8988T (cell line): Measurements from ENCODE around the gene TAF1L.

Source experiments
- DNase-seq: peaks from one replicate; pipeline ENCODE4 v3.0.0; 2011

The TAF1L gene

GRCh38 chr9:32590476-32590875, 45.0 kb downstream of the TAF1L start:
- DNase-seq = no peak

DNA sequence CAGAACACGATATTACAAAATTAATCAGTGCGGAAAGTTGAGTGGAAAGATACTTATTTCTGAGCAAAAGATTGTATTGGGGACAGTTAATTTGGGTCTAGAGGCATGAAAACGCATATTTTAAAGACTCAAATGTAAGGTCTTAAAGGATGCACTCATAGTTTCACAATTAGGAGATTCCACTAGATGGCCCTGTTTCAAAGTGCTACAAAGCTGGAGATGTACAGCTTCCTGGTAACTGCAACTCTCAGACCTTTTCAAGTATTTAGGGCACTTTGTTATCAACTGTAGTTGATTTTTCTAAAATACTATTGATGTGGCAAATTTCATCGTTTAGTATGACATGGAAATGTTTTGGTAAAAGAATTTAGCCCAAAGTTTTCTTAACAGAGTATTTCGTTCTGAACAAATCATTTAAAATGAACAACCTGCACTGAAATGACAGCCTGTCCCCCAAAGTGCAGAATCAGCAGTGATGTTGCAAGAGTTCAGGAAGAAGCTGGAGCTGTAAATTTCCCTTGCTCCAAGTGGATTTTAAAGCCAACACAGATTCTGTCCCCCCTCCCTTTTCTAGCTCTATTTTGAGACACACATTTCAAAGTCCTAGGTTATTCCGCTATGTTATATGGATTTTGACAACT, 46.3 kb downstream of the TAF1L start:
- no peak for DNase-seq

DNA sequence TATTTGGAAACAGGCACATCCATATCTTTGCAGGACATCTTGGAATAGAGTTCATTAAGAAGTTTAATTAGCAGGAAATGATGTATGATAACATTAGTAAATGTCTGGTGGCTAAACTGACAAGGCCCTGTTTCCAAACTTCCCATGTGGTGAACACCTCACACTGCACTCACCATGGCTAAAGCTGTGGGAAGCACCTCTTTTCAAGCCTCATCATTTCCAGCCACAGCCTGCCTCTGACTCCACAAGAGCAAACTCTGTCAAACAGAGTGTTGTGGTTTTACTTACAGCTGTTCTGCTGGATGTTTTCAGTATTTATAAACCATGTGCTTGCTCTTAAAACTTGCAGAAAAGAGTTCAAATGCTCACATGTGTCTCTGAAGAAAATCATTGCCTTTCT, 47.6 kb downstream of the TAF1L start:
- no peak for DNase-seq

- DNase-seq = no peak
Observed at GRCh38 chr9:32584784-32585183, 50.7 kb downstream of the TAF1L start.

DNA sequence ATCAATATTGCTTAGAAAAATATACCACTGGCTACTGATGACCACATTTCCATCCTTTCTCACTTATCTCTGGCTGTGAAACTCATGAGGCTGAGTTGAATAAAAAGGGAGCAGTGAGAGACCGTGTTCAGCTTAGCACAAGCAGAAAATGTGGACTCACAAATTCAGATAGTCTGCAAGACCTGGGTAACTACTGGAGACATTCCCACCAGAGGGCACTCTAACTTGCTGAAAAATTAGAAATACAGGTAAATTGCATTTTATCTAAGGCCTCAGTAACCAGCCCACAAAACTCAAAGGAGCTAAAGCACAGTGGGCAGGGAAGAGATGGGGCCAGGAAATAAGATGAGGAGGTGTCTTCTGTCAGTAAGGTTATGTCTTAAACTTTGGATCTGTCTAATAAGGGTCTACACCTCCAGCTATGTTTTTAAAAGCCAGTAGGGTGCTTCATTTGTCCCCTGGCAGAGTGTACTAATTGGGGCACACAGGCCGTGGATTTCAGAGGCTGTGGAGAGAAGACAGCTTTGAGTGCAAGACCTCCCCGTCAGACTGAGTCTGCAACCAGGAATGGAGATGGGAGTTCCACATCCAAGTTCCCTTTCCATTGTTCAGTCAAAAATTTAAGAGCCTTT, 53.8 kb downstream of the TAF1L start:
- no peak for DNase-seq

DNA sequence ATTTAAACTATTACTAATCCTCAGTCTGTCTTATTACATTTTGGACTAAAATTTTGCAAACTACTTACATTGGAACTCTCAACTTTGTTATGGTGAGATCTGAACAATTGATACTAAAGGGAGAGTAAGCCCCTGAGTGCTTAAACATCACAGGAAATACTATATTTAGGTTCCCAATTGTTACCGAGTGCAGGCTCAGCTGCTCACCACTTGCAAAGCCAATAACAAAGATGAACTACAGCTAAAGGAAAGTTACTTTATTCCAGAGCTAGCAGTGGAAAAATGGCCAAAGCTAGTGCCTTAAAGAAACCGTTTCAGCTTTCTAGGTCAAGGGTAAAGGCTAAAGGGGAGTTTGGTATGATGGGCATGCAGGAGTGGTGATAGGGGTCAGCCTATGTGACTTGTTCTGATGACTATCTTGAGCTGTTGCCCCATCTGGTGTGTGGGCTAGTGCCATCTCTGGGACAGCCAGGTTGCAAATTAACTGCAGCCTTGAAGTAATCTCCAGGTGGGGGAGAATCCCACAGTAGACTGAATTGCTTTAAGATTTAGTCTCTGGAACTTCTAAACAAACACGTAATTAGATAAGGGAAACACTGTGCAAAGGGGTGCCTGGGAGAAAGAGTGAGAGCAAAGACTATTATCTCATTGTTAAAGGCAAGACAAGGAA, 54.7 kb downstream of the TAF1L start:
- no peak for DNase-seq

- no peak for DNase-seq
Observed at GRCh38 chr9:32579706-32580331, 55.6 kb downstream of the TAF1L start.
